NT2/D1 (cell line): Measurements from ENCODE around the gene EFCC1.

ENCODE experiments used
- DNase-seq: peaks from one replicate; pipeline ENCODE4 v3.0.0-alpha.2; 2011; ENCODE audit warnings: low read depth, low spot score
- H3K27me3 ChIP-seq: 2 replicates; pipeline ENCODE4 v1.6.0; 2011; ENCODE audit warnings: mild to moderate bottlenecking; ENCODE audit not compliant: insufficient read length, insufficient read depth
- H3K36me3 ChIP-seq: 2 replicates; pipeline ENCODE4 v1.6.1; 2011; ENCODE audit warnings: mild to moderate bottlenecking, low read length, mixed read lengths; ENCODE audit not compliant: insufficient read depth, insufficient read length
- H3K4me1 ChIP-seq: 2 replicates; pipeline ENCODE4 v1.5.1; 2011; ENCODE audit not compliant: insufficient read depth, insufficient read length
- H3K4me3 ChIP-seq: 2 replicates; pipeline ENCODE4 v1.5.1; 2011; ENCODE audit warnings: low read depth; ENCODE audit not compliant: insufficient read length
- H3K9ac ChIP-seq: 2 replicates; pipeline ENCODE4 v1.6.0; 2011; ENCODE audit warnings: low read depth; ENCODE audit not compliant: insufficient read length
- H3K9me3 ChIP-seq: 2 replicates; pipeline ENCODE4 v1.5.1; 2011; ENCODE audit warnings: mild to moderate bottlenecking, low read length; ENCODE audit not compliant: insufficient read depth
- SUZ12 ChIP-seq: IDR thresholded peaks from 2 replicates; pipeline ENCODE4 v1.6.1; 2011; ENCODE audit not compliant: insufficient read length, insufficient read depth; ENCODE audit errors: extremely low read depth
- YY1 ChIP-seq: IDR thresholded peaks from 2 replicates; pipeline ENCODE4 v1.6.1; 2011; ENCODE audit not compliant: insufficient read length, insufficient read depth
- ZNF274 ChIP-seq: IDR thresholded peaks from 2 replicates; pipeline ENCODE4 v1.6.1; 2011; ENCODE audit warnings: mild to moderate bottlenecking, low read depth, low read length

The EFCC1 gene

DNA sequence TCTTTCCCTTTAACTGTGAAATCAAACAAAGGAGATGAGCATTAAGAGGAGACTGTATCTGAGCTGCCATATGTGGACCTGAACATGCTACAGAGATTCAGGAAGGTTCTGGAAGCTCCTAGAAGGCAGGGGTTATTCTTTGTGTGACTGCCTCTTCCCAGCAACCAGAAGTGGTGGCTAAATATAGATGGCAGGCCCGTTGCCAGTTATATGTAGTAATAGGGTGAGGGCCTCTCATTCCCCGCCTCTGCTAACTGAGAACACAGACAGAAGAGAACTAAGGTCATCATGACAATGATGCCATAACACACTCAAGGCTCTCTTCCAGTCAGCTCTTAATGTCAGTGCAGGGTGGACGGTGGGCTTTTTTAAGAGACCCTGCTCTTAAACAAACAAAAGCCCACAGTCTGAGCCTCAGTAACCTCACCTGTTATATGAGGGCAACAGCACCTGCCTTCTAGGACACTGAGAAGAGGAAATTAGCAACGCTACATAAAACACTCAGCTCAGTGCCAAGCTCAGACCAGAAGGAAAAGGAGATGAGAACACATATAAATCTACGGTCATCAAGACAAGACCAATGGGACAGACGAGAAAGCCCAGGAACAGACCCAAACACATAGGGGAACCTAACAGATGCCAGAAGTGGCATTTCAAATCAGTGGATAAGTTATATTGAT lies 29.5 kb upstream of the EFCC1 start:
- H3K9me3 ChIP-seq = no peaks in the 10 kb centered on the region
- no peaks in the 10 kb centered on the region for H3K27me3 ChIP-seq
- H3K4me1 ChIP-seq = no peaks in the 10 kb centered on the region
- no peaks in the 10 kb centered on the region for H3K36me3 ChIP-seq
- TF ChIP-seq SUZ12 (no peak), ZNF274 (no peak), YY1 (no peak)
- DNase-seq = no peak
- H3K4me3 ChIP-seq = no peak overlapping the region
- no peak overlapping the region for H3K9ac ChIP-seq

DNA sequence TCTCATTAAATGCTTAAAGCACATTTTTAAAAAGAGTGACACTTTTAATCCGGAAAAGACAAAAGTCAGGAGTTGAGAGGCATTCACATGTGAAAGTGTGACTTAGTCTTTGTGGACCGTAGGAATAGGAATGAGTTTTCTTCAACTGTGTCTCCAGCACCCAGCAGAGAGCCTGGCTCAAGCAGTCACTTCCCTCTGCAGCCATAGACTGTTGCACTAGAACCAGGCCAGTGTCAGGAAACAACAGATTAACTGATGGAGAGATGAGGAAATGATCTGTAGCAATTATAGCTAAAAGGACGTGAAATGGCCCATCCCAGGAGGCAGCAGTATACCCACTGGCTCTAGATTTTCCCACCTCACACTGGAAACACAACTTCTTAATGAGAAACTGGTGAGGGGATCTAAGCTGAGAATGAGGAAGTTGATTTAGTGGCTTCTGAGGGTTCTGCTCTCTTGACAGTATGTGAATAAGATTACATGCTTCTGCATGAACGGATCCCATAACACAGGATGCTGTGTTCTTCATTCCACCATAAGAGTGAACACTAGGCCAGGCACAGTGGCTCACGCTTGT lies 27.0 kb upstream of the EFCC1 start:
- Histone ChIP-seq H3K9ac (no peak overlapping the region), H3K9me3 (no peaks in the 10 kb centered on the region), H3K27me3 (no peaks in the 10 kb centered on the region), H3K36me3 (no peaks in the 10 kb centered on the region), H3K4me3 (no peak overlapping the region), H3K4me1 (no peaks in the 10 kb centered on the region)
- no peak for DNase-seq
- no peak for TF ChIP-seq YY1
- no peak for TF ChIP-seq ZNF274
- TF ChIP-seq SUZ12 = no peak

DNA sequence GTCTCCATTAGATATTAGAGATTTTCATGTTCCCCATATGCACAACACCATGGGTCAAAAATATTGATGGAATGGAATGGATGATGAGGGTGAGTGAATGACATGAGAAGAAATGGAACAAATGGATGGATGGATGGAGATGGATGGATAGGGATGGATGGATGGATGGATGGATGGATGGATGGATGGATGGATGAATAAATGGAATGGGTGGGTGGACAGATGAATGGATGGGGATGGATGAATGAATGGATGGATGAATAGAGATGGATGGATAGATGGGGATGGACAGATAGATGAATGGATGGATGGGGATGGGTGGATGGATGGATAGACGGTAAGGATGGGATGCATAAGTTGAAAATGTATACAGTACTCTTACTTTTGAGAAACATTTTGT lies 25.8 kb upstream of the EFCC1 start:
- TF ChIP-seq YY1 (no peak), SUZ12 (no peak), ZNF274 (no peak)
- no peak overlapping the region for H3K9ac ChIP-seq
- H3K4me3 ChIP-seq = no peak overlapping the region
- no peak for DNase-seq
- no peaks in the 10 kb centered on the region for H3K9me3 ChIP-seq
- no peaks in the 10 kb centered on the region for H3K36me3 ChIP-seq
- no peaks in the 10 kb centered on the region for H3K27me3 ChIP-seq
- H3K4me1 ChIP-seq = no peaks in the 10 kb centered on the region

DNA sequence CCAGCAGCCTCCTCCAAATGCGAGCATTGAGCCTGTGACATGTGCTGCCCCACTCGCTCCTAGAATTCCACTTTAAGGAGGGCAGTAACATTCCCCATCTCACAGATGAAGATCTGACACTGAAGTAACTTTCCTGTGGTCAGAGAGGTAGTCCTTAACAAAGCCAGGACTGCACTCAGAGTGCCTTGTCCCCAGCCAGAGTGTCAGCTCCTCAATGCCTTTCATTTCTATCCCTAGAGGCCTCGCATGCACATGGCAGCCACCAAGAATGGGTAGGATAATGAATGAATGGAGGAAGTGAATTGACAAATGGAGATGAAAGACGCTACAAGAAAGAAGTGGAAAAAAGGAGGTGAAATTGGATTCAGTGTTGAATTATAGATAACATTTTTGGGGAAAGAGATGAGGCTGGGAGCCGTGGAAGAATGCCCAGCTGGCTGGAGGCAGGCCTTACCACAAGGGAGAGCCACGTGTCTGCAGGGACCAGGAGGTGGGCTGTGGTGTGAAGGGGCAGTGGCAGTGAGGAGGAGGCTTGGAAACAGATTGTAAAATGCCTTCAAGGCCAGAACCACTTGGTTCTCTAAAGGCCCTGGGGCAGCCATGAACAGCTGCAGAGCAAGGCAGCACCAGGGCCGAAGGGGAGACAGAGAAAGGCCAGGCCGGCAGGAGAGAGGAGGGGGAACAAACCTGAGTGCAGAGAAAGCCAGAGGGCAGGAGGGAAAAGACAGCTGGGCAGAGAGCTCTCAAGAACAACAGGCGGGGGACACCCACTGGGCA lies 17.6 kb upstream of the EFCC1 start:
- no peak for DNase-seq
- H3K4me1 ChIP-seq = peaks cover 4% of the 10 kb centered on the region
- H3K4me3 ChIP-seq = no peak overlapping the region
- TF ChIP-seq ZNF274 (no peak), SUZ12 (no peak), YY1 (no peak)
- no peaks in the 10 kb centered on the region for H3K36me3 ChIP-seq
- H3K9me3 ChIP-seq = no peaks in the 10 kb centered on the region
- no peaks in the 10 kb centered on the region for H3K27me3 ChIP-seq
- no peak overlapping the region for H3K9ac ChIP-seq

DNA sequence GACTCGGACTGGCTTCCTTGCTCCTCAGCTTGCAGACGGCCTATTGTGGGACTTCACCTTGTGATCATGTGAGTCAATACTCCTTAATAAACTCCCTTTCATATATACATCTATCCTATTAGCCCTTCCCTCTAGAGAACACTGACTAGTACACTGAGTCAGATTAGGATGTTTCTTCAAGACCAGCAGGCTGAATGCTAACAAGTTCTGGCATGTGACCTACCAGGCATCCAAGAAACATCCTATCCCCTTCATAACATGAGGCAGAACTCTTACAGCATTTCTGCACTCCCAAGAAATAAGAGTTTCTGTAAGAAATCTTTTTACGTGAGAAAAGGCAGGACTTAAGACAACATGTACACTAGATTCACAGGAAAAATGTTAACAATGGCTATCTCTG lies 16.5 kb upstream of the EFCC1 start:
- peaks cover 4% of the 10 kb centered on the region for H3K4me1 ChIP-seq
- H3K4me3 ChIP-seq = no peak overlapping the region

DNA sequence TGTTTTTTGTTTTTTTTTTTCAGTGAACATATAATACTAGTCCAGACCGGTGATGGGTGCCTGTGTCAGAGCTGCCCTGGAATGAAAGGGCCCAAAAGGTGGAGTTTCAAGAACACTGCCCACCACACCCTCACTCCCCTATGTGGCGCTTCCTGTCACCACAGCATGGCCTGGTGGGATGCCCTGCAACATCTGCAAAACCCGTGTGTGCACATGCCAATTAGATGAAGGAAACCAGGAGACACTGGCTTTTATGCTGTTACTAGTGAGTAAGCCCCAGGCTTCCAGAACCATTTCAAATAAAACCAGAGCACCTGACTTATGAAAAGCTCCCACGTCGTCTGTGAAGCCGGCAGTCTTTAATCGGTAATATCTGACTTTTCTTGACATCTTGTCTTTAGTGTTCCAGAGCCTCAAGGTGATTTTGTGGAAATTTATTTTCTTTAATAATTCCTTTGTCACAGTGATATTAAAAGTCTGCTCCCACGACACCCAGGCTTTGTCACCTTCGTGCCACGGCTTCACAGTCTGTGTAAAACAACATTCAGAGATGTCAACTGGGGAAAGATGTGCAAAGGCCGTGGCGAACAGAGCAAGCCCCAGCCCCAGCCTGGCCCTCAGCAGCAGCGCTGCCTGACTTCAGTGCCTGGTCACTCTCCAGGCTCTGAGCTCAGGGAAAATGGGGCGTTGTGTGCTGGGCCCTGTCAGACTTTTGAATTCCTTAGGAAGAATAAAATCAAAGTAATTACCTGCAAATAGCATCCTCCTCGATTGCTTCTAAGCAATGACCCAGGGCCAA lies 13.6 kb upstream of the EFCC1 start:
- Histone ChIP-seq H3K27me3 (peaks cover 12% of the 10 kb centered on the region), H3K9me3 (no peaks in the 10 kb centered on the region), H3K36me3 (no peaks in the 10 kb centered on the region), H3K4me1 (peaks cover 4% of the 10 kb centered on the region), H3K4me3 (no peak overlapping the region), H3K9ac (no peak overlapping the region)
- DNase-seq = no peak
- TF ChIP-seq YY1 (no peak), ZNF274 (no peak), SUZ12 (no peak)

More for the DNA sequence above, 16.5 kb upstream of the EFCC1 start:
- no peaks in the 10 kb centered on the region for H3K9me3 ChIP-seq
- DNase-seq = no peak
- TF ChIP-seq SUZ12 = no peak
- no peak for TF ChIP-seq YY1
- TF ChIP-seq ZNF274 = no peak
- H3K27me3 ChIP-seq = no peaks in the 10 kb centered on the region
- H3K9ac ChIP-seq = no peak overlapping the region
- no peaks in the 10 kb centered on the region for H3K36me3 ChIP-seq

DNA sequence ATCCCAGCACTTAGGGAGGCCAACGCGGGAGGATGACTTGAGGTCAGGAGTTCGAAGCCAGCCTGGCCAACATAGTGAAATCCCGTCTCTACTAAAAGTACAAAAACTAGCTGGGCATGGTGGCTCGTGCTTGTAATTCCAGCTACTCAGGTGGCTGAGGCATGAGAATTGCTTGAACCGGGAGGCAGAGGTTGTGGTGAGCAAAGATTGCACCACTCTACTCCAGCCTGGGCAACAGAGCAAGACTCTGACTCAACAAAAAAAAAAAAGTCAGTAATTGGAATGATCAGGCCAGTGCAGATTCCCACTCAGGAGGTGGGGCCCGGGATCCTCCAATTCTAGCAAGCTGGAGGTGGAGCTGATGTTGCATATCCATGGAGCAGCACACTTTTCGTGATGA lies 12.8 kb upstream of the EFCC1 start:
- DNase-seq = no peak
- Histone ChIP-seq H3K36me3 (no peaks in the 10 kb centered on the region), H3K9me3 (no peaks in the 10 kb centered on the region), H3K27me3 (peaks cover 19% of the 10 kb centered on the region), H3K4me3 (no peak overlapping the region), H3K4me1 (peaks cover 4% of the 10 kb centered on the region), H3K9ac (no peak overlapping the region)
- no peak for TF ChIP-seq SUZ12
- no peak for TF ChIP-seq ZNF274
- TF ChIP-seq YY1 = no peak
